ENCODE results near the gene ABLIM1.

Gene ABLIM1

GRCh38 chr10:114541797-114542160 is 116.3 kb downstream of the ABLIM1 start:
- no peak for DNase-seq (ENCODE audit: low read depth)
- H3K4me3 ChIP-seq (ENCODE audit: low read length) = no peak overlapping the region
- TF ChIP-seq CTCF (conservative IDR thresholded peaks at IDR 0.05; ENCODE audit: low read depth, low read length) = no peak

GRCh38 chr10:114541081-114541796 is 116.8 kb downstream of the ABLIM1 start:
- H3K4me3 ChIP-seq (ENCODE audit: low read length) = no peak overlapping the region
- TF ChIP-seq CTCF (conservative IDR thresholded peaks at IDR 0.05; ENCODE audit: low read depth, low read length) = no peak
- peak; percentile 70 for DNase-seq (ENCODE audit: low read depth)

- DNase-seq (ENCODE audit: low read depth) = no peak
- no peak overlapping the region for H3K4me3 ChIP-seq (ENCODE audit: low read length)
- TF ChIP-seq CTCF (conservative IDR thresholded peaks at IDR 0.05; ENCODE audit: low read depth, low read length) = no peak
Measured at GRCh38 chr10:114540236-114540635, 117.8 kb downstream of the ABLIM1 start.

- no peak for TF ChIP-seq CTCF (conservative IDR thresholded peaks at IDR 0.05; ENCODE audit: low read depth, low read length)
- no peak for DNase-seq (ENCODE audit: low read depth)
- no peak overlapping the region for H3K4me3 ChIP-seq (ENCODE audit: low read length)
Measured at GRCh38 chr10:114539623-114540022, 118.5 kb downstream of the ABLIM1 start.

- TF ChIP-seq CTCF (conservative IDR thresholded peaks at IDR 0.05; ENCODE audit: low read depth, low read length) = no peak
- DNase-seq (ENCODE audit: low read depth) = no peak
- H3K4me3 ChIP-seq (ENCODE audit: low read length) = no peak overlapping the region
Measured at GRCh38 chr10:114538181-114538906, 119.7 kb downstream of the ABLIM1 start.

GRCh38 chr10:114537736-114538135 is 120.3 kb downstream of the ABLIM1 start:
- no peak overlapping the region for H3K4me3 ChIP-seq (ENCODE audit: low read length)
- DNase-seq (ENCODE audit: low read depth) = no peak
- no peak for TF ChIP-seq CTCF (conservative IDR thresholded peaks at IDR 0.05; ENCODE audit: low read depth, low read length)

GRCh38 chr10:114534571-114534981 is 123.5 kb downstream of the ABLIM1 start:
- no peak for TF ChIP-seq CTCF (conservative IDR thresholded peaks at IDR 0.05; ENCODE audit: low read depth, low read length)
- DNase-seq (ENCODE audit: low read depth) = no peak
- no peak overlapping the region for H3K4me3 ChIP-seq (ENCODE audit: low read length)
